GM18498 (cell line): Measurements from ENCODE around the gene MT1G.
"Not testable (repeated sequence)": the region's sequence is repeated elsewhere in the genome, so short reads cannot be mapped to it uniquely, and the experiment has no call there.

Experiments used
- ATAC-seq: cut with Tn5 transposase; IDR thresholded peaks from one replicate; pipeline ENCODE4 v1.9.1; 2021; ENCODE audit warnings: mild to moderate bottlenecking, moderate library complexity; ENCODE audit not compliant: unreplicated experiment

MT1G gene

GRCh38 chr16:56665286-56666261, 2.3 kb downstream of the MT1G start:
- ATAC-seq: not testable (repeated sequence)

DNA sequence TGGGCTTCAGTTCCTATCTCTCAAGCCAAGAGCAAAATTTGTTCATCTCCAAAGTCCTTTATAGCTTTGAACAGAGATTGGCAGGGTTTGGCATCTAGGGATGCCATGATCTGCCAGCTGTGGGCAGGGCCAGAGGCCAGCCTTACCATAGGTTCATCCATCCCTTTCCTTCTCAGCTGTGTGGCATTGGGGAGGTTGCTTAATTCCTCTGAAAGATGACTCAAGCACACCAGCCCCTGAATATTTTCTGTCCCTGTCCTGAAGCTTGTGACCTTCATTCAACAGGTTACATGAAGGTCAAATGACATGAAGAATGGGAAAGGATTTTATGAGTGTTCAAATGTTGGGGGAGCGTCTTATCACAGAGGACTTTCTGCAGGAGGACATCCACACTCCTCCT, 3.4 kb downstream of the MT1G start:
- no peak for ATAC-seq

- no peak for ATAC-seq
Measured at GRCh38 chr16:56662357-56663354, 5.2 kb downstream of the MT1G start.

DNA sequence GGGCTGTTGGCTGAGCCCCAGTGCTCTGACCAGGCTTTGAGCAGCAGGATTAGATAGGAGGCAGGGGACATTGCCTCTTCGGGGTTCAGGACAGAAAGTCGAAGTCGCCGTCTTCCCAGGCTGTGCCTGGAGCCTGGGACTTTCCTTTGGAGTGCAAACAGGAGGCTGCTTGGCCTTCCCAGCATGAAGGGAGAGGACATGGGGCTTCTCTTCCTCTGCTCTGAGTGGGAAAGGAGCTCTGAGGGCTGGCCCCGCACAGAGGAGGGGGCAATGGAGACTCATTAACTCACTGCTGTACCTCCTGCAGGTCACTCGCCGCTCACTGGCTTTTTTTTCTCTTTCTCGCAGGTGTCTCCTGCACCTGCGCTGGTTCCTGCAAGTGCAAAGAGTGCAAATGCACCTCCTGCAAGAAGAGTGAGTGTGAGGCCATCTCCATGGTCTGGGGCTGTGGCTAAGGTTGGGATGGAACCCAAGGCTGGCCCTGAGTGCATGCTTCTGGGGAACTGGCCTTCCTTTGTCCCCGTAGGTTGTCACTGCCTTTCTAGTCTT, 9.5 kb downstream of the MT1G start:
- ATAC-seq: no peak

DNA sequence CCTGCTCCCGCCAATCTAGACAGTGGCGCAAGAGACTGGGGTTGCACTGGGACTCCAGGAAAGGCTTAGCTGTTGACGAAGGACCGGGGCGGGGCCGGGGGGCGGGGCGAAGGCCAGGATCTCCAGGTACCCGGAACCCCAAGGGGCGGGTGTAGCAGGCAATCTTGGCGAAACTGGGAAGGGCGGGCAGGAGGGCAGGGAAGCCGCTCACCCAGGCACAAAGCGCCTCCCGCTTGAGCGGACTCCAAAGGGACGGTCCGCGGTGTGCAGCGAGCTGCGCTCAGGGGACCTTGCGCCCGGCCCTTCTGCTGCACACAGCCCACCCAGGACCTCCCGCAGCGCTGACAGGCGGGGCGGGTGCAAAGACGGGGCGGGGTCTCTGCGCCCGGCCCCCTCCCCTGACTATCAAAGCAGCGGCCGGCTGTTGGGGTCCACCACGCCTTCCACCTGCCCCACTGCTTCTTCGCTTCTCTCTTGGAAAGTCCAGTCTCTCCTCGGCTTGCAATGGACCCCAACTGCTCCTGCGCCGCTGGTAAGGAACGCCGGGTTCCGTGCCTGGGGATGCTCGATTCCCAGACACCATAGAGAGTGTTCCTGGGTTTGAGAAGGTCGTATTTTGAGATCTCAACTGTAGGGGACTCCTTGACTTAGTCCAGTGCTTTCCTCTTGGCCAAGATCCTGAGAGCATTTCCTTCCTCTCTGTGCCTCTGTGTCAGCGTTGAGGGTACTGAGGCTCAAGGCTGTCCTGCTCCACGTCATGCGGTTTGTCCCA, 10.1 kb downstream of the MT1G start, which contains the start of gene MT1F:
TSS of gene MT1F (plus strand) at position 405 of the 772 bp plus-strand sequence. CDS start at position 505, 100 bp downstream.
- no peak for ATAC-seq

DNA sequence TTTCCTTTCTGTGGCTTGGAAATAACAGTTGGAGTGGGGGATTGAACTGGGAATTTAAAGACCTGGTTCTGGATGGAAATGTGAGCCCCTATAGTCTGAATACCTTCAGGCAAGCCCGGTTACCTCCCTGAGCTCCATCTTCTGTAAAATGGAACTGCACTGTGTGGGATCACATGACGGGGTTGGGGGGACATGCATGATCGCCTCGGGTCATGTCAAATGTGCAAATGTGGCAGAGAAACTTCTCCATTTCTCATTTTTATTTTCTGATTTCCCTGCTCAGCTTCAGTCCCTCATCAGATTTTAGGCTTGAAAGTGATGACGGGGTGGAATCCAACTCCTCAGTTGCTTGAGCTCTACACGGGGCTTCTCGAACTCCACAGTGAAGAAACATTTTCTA, 14.6 kb downstream of the MT1G start:
- ATAC-seq: no peak

DNA sequence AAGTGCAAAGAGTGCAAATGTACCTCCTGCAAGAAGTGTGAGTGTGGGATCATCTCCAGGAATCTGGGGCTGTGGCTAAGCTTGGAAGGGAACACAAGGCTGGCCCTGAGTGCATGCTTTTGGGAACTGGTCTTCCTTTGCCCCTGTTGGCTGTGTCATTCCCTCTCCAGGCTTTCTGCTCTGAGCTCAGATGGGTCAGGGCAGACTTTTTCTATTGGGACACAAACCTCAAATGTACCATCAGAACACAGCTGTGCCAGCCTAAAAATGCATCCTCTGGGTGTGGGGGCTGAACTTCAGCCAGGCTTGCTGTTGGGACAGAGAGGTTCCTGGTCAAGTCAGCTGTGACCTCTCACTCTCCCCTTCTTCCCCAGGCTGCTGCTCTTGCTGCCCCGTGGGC, 15.3 kb downstream of the MT1G start:
- ATAC-seq: no peak

- no peak for ATAC-seq
Measured at GRCh38 chr16:56651586-56651985, 16.3 kb downstream of the MT1G start, which contains the start of gene MT1B. Gene MT1B (plus strand): TSS chr16:56651886. CDS start chr16:56651954, 68 bp downstream.

GRCh38 chr16:56649820-56650219, 18.0 kb downstream of the MT1G start:
- ATAC-seq: no peak

GRCh38 chr16:56649271-56649670, 18.6 kb downstream of the MT1G start:
- ATAC-seq: no peak

GRCh38 chr16:56647641-56648431, 20.0 kb downstream of the MT1G start:
- no peak for ATAC-seq

- ATAC-seq: no peak
Measured at GRCh38 chr16:56645838-56646237, 22.0 kb downstream of the MT1G start.

- ATAC-seq: no peak
Measured at GRCh38 chr16:56645311-56645710, 22.6 kb downstream of the MT1G start.

- ATAC-seq: no peak
Measured at GRCh38 chr16:56643833-56644232, 24.0 kb downstream of the MT1G start.

- peak; percentile 80 for ATAC-seq
Measured at GRCh38 chr16:56643080-56643778, 24.6 kb downstream of the MT1G start.

DNA sequence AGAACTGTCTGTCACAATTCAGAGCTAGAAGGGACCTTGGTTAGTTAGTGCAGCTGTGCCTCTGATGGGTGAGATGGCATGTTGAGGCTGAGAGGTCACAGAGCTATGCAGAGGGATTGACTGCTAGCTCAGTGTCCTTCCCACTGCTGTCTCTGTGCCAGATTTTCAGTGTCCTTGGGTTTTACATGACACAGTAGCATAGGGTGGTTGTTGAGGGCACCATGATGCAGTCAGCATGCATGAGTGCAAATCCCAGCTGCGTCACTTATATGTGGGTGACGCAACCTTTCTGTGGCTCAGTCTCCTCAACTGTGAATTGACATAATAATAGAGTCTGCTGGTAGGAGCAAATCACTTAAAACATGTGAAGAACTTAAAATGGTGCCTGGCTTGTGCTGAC, 26.7 kb downstream of the MT1G start:
- ATAC-seq: no peak

DNA sequence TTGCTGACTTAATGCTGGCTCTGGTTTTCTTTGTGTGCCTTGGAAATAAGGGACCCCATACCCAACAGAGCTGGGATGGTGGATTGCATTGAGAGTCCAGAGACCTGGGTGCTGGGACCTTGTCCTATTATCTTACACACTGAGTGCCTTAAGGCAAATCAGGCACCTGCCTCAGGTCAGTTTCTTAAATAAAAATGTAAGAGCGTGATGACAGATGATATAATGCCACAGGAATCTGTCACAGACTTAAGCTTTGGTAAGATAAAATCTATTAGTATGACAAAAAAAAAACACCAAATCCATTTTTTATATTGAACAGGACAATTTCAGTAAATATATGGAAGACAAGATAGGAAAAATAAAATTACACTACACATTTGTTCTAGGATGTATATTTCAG, 27.8 kb downstream of the MT1G start:
- no peak for ATAC-seq

DNA sequence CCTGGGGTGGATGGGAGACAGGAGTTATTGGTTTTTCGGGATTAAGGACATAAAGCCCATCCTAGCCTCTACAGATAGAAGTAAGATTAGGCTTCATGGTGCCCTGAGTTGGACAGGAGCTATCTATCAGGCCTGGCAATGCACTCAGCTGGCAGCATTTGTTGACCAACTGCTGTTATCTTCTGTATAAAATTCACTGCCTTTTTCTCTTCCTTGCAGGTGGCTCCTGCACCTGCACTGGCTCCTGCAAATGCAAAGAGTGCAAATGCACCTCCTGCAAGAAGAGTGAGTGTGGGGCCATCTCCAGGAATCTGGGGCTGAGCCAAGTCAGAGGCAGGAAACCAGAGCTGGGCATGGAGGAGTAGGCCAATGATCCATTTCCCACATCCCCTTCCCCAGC, 28.8 kb downstream of the MT1G start:
- ATAC-seq: no peak
